ENCODE results near the gene RITA1.
A peak's percentile ranks its signal among the peaks of the same experiment; 100 is the strongest.

The RITA1 gene

DNA sequence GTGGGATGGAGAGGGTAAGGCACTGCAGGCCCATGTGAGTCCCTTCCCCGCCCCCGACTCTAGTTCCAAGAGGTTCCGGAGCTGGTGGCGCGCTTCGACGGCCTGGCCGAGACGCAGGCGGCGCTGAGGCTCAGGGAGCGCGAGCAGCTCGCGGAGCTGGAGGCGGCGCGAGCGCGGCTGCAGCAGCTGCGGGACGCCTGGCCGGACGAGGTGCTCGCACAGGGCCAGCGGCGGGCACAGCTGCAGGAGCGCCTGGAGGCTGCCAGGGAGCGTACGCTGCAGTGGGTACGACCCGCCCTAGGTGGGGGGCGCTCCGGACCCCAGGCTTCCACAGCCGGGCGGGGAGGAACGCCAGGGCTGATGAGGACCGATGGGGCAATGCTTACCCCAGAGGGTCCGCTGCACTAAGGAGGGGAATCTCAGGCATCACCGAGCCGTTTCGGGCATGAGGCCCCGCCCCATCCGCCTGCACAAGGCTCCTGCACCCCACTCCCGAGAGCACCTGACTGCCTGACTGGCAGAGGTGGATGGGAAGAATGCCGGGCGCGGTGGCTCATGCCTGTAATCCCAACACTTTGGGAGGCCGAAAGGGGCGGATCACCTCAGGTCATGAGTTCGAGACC lies 31.1 kb upstream of the RITA1 start:
- no peak for DNase-seq (ENCODE audit: low spot score)

DNA sequence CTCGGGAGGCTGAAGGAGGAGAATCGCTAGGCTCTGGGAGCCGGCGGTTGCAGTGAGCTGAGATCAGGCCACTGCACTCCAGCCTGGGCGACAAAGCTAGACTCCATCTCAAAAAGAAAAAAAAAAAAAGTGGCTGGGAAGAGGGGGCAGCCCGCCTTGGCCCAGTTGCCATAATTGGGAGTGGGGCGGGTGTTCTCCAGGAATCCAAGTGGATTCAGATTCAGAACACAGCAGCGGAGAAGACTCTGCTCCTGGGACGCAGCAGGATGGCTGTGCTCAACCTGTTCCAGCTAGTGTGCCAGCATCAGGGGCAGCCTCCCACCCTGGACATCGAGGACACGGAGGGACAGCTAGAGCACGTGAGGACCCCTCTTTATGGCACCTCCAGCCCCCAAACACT lies 30.5 kb upstream of the RITA1 start:
- DNase-seq (ENCODE audit: low spot score), result no peak

DNA sequence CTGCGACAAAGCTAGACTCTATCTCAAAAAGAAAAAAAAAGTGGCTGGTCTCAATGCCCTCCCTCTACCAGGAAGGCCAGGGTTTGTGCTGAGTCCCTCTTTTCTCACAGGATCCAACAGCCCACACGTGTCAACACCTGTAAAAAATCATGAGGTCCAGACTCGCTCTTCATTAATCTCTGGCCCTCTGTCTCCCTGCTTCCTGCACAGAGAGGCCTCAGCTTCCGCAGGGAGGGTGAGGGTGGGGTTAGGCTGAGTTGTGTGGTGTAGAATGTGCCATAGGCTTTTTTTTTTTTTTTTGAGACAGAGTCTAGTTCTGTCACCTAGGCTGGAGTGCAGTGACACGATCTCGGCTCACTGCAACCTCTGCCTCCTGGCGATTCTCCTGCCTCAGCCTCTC lies 29.9 kb upstream of the RITA1 start:
- no peak for DNase-seq (ENCODE audit: low spot score)

DNA sequence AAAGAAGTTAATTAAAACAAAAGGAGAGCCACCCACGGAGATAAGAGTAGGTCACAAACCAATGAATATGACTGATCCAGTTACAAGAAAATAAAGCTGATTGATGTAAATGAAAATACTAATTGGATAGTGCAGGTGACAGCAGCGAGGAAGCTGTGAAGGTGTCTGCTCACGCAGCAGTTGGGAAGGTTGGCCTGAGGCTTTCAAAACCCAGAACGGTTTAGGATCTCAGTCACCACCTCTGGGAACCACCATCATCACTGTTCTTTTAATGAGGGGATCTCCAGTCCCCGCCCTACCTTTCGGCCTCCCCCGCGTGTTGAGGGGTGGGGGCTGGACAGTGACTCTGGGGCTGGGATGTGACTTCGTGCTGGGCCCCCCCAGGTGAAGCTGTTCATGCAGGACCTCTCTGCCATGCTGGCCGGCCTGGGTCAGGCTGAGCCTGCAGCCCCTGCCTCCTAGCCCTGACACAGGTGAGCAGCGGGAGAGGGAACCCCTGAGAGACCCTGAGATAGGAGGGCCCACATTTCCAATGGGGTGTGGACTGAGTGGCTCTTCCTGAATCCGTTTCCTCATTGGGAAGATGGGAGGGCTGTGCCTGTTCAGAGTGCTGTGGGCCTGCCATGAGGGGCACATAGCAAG lies 28.2 kb upstream of the RITA1 start:
- DNase-seq (ENCODE audit: low spot score), result no peak

DNA sequence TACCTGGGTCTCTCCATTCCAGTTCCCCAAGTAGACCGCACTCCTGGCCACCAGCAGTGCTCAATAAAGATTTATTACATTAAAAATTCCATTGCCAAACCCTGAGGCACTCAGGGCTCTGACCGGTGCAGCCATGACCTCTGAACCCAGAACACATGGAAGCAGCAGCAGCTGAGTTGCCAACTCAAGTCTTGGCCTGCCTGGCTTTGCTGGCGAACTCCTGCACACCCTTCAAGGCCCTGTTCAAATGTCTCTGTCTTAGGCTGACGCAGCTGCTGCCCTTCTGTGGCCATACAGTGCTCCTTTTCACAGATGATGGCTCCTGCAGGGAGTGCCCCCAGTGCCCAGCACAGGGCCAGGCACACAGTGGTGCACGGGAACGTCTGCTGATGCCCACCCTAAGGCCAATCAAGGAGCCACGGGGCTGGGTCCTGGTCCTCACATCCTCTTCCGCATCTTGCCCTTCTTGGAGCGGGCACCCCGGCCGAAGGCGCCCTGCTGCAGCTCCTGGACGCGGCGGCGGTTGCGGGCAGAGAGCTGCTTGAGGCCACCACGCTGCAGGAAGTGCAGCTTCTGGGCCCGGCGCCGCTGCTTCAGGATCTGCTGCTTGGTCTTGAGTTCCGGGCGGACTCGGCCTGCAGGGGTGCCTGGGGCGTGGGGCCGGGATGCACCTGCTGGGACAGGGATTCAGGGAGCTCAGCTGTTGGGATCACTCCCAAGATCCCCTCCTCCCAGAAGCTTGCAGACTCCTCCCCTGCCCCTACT lies 26.9 kb upstream of the RITA1 start:
- DNase-seq (ENCODE audit: low spot score), result no peak

DNA sequence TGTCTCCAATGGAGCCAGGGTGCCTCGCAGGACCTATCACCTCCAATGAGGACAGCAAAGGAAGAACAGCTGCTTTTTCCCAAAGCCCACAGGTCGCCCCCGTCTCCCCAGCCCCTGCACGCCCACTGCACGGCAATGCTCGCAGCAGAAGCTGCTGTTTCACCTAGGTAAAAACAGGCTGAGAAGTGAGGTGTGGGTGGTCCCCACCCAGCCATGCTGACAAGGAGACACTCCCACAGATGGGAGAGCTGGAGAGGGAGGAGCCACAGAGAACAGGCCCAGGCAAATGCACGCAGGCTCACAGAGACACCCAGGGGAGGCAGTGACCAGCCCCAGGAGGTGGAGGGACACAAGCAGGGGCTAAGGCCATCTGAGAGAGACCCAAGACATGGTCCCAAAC lies 25.6 kb upstream of the RITA1 start:
- no peak for DNase-seq (ENCODE audit: low spot score)

DNA sequence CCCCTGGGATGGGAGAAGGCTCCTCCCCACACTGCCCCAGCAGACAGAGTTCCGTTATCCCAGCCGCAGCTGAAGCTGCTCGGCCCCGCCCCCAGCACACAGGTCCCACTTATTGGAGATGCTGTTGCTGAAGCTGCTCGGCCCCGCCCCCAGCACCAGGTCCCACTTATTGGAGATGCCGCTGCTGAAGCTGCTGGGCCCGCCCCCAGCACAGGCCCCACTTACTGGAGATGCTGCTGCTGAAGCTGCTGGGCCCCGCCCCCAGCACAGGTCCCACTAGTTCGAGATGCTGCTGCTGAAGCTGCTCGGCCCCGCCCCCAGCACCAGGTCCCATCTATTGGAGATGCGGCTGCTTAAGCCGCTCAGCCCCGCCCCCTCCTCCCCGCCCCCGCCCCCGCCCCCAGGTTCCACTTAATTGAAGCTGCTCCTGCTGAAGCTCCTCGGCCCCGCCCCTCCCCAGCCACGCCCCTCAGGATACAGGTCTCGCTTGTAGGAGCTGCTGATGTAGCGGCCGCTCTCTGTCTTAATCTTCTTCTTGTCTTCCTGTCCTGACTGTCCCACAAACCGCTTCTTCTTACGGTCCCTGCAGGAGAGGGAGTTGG lies 24.0 kb upstream of the RITA1 start:
- DNase-seq (ENCODE audit: low spot score), result no peak

DNA sequence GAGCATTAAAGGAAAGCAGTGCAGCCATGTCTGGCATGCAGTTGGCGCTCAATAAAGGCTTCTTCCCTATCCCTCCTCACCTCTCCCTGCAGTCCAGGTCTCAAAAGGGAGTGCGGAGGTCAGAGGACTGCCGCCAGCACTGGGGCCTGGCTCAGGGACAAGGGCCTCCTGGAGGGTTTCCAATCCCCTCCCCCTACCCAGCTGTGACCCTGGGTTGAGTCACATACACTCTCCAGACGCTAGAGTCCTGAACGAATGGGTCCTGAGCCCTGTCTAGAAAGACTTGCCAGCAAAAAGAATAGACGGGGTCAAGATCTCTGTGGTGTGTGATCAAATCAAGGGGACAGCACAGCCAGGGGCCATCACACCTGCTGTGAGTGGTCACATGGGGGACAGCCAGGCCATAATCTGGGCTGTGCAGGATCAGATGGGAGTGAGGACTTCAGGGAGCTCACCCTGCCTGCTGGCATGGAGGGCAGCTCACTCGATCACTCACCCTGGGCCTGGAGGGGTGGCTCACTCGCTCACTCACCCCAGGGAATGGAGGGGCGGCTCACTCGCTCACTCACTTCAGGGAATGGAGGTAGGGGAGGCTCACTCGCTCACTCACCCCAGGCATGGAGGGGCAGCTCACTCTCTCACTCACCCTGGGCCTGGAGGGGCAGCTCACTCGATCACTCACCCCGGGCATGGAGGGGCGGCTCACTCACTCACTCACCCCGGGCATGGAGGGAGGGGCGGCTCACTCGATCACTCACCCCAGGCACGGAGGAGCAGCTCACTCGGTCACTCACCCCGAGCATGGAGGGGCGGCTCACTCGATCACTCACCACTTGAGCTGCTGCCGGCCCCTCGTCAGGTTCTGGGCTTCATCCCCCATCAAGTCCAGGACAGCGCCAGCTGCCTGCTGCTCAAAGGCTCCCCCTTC lies 23.2 kb upstream of the RITA1 start:
- DNase-seq (ENCODE audit: low spot score), result no peak

DNA sequence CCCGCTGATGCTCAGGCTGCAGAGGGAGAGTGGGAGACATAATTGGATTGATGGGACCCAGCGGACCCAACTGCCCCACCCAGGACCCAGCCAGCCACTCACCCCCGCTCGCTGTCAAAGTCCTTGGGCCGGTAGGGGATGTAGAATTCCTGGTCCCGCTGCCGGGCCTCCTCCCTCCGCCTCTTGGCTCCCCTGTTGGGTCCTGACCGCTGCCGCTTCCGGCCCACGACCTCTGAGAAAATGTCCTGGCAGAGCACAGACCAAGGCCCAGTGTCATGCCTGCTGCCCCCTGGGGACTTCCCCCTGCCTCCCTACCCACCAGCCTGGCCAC lies 22.5 kb upstream of the RITA1 start:
- no peak for DNase-seq (ENCODE audit: low spot score)

DNA sequence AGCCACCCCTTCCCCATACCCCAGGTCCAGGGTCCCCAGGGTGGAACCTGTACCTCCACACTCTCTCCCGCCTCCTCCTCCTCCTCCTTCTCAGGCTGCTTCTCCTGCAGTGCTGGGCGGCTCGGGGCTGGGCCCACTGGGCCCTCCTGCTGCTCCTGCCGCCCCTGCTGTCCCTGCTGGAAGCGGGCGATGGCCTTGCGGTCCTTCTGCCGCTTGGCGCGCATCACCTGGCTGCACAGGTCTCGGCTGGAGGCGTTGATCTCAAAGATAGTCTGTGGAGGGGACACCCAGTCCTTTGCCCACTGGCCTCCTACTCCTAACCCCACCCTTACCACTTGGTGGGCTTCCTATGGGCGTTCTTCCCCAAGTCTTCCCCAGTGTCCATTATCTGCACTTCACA lies 21.5 kb upstream of the RITA1 start:
- no peak for DNase-seq (ENCODE audit: low spot score)

DNA sequence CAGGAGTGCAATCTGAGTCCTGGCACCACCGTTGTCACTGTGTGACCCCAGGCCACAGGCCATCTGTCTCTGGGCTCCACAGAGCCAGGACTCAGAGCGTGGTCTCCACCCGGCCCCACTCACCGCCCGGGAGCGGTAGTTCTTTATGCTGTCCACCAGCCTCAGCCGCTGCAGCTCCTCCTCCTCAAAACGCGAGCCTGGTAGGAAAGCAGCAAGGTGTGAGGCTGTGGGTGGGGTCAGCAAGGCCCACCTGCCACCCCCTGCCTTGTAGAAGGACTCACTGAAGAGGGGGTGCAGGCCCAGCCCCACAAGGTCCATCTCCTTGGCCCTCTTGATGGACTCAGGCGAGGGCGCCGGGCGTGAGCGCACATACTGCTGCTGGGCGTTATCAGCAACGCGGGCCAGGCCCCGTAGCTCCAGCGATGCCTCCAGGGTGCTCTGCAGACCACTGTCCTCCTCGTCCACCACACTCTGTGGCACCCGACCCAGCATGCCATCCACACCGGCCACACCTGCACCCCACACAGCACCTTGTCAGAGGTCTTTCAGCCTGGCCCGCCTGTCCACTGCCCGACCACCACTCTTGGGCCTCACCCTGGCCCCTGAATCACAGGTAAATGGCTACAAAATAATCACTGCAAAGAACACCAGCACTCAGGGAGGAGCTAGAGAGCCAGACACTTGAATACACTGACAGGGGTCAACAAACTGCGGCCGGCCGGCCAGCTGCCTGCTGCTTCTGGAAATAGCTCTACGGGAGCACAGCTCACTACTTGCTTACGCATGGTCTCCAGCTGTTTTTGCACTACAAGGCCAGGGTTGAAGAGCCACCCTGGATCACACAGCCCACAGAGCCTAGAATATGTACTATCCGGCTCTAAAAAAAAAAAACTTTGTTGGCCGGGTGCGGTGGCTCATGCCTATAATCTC lies 19.7 kb upstream of the RITA1 start:
- DNase-seq (ENCODE audit: low spot score), result no peak

DNA sequence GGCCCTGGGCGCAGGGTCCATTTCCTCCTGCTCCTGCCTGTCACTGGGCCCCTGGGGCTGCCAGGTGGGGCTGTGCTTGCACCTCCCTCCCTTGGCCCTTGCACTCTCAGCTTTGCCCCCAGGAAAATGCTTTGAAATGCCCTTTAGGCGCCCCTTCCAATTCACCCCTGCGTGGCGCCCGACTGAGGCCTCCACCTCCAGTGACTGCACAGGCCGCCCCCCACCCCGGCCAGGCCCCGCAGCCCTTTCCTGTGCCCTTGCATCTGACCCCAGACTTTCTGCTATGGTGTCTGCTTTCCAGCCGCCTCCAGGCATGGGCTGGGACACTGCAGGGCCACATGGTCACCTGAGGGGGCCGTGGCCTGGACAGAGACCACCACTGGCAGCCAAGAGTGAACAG lies 17.7 kb upstream of the RITA1 start:
- DNase-seq (ENCODE audit: low spot score), result no peak

DNA sequence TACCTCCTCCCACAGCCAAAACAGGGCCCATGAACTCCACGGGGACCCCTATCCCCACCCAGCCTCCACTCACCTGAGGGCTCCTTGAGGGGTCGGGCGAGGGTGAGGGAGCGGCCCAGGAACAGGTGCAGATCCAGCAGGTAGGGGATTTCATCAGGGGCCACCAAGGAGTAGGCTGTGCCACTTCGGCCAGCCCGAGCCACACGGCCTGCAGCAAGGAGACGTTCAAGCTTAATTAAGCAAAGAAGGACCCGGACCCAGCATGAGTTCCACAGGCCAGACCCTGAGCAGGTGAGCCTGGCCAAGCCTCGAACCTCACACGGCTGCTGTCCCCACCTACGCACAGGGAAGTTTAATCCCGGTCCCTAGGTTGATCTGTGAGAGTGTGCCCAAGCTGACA lies 15.8 kb upstream of the RITA1 start:
- DNase-seq (ENCODE audit: low spot score), result no peak

DNA sequence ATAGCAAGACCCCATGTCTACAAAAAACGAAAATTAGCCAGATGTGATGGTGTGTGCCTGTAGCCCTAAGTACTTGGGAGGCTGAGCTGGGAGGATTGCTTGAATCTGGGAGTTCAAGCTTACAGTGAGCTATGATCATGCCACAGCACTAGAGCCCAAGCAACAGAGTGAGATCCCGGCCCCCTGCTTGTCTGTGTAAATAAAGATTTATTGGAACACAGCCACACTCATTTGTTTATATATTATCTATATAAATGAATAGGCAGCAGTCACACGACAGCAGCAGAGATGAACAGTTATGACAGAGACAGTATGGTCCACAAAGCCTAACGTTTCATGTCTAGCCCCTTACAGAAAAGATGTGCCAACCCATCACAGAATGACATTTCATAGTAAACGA lies 15.1 kb upstream of the RITA1 start:
- no peak for DNase-seq (ENCODE audit: low spot score)

DNA sequence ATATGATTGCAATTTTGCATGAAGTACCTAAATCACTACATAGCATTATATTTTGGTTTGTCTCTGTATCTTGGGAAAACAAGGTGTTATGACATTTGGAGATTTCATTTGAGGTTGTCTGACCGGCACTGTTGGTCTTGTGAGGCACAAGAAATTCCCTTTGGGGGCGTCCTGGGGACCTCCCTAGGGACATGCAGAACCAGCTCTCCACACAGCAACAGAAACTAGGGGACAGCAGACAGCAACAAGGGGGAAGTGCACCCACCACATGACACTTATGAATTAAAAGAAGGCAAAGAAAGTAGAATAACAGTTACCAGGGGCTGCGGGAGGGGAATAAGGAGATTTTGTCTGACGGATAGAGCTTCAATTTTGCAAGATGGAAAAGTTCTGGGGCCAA lies 14.6 kb upstream of the RITA1 start:
- no peak for DNase-seq (ENCODE audit: low spot score)

DNA sequence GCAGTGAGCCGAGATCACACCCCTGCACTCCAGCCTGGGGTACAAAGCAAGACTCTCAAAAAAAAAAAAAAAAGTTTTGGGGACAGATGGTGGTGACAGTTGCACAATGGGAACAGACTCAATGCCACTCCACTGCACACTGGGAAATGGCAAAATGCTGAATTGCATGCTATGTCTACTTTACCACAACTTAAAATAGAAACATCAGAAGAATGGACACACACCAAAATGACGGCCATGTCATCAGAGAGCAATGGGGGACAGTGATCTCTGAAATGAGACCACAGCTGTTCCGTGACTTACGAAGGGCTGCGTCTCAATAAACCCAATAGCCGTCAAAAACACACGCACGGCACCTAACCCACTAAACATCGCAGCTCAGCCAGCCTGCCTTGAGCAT lies 14.0 kb upstream of the RITA1 start:
- DNase-seq (ENCODE audit: low spot score), result no peak

DNA sequence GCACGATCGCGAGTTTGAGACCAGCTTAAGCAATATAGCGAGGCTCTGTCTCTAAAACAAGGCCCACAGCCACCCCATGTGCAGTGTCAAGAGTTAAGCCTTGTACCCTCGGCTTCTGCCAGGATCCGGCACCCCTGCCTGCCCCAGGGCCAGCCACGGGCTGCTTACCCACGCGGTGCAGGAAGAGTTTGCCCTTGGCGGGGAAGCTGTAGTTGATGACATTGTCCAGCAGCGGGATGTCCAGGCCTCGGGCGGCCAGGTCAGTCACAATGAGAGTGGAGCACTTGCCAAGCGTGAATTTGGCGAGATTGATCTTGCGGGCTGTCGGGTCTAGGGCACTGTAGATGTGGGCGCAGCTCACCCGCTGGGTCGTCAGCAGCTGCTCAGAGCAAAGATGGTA lies 13.3 kb upstream of the RITA1 start:
- DNase-seq (ENCODE audit: low spot score), result no peak

DNA sequence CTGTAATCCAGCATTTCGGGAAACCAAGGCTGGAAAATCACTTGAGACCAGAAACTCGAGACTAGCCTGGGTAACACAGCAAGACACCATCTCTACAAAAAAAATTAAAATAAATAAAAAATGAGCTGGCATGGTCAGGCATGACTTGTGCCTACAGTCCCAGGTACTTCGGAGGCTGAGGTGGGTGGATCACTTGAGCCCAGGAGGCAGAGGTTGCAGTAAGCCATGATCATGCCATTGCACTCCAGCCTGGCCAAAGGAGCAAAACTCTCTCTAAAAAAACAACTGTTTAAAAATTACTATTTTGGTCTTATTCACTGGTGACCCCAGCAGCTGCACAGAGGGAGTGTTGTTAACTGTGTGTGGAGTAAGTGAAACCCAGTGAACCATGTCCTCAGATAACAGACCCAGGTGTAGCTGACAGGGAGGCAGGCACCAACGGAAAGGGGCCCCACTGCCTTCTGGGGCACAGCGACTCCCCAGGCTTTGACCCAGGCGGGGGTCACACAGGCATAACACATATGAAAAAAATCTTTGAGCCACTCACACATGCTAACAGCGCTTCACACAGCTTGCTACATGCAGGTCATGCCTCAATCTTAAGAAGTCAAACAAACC lies 12.3 kb upstream of the RITA1 start:
- DNase-seq (ENCODE audit: low spot score), result no peak

DNA sequence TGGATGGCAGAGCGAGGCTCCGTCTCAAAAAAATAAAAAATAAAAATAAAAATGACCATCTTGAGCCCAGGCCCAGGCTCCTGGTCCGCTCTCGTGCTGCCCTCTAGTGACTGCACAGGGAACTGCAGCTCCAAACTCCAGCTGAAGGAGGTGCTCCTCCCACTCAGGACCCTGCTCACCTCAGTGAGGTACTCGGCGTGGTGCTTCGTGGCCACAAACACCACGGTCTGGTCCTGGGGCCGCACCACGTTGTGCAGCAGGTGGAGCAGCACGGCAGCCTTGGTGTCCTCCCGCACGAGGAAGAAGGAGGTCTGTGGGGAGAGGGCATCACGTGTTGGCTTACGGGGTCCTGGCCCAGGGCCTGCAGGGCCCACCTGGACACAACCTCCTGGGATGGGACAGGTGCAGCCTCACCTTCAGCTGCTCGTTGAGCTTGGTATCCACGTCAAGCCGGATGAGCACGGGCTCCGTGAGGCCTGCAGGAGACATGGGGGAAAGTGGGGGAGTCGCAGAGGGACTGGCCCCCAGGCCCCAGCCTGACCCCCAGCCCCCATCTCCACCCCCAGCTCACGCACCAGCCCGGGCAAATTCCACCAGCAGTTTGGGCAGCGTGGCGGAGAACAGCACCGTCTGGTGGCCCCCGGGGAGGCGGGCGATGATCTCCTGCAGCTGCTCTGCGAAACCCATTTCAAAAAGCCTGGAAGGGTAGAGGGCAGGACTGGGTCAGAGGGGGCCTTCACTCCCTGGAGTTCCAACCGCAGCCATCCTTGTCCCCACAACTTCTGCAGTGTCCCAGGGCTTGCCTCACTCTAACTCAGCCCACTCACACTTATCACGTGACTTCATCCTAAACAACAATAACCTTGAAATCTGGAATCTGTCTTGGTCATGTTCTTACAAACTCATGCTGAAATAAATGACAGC lies 10.8 kb upstream of the RITA1 start:
- peak; percentile 59 for DNase-seq (ENCODE audit: low spot score)

DNA sequence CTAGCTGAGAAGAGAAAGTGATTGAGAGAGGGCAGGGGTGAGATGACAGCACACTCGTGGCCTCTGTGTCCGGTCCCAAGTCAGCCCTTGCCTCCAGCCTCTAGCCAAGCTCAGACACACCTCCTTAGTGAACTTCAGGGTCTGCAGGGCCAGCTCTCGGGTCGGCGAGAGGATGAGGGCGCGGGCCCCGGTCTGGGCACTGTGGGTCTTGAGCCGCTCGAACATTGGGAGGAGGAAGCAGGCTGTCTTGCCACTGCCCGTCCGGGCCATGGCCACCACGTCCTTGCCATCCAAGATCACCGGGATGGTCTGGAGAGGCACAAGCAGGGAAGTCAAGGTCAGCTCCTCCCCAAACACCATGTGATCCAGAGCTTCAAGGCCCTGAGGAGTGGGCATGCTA lies 6.5 kb upstream of the RITA1 start:
- no peak for DNase-seq (ENCODE audit: low spot score)
